Brain pericyte (primary cell): Measurements from ENCODE around the gene ARHGAP45.

Experiments
- DNase-seq: peaks from one replicate; pipeline ENCODE4 v3.0.0-alpha.2; 2012; ENCODE audit warnings: low read depth, low spot score

The ARHGAP45 gene

DNA sequence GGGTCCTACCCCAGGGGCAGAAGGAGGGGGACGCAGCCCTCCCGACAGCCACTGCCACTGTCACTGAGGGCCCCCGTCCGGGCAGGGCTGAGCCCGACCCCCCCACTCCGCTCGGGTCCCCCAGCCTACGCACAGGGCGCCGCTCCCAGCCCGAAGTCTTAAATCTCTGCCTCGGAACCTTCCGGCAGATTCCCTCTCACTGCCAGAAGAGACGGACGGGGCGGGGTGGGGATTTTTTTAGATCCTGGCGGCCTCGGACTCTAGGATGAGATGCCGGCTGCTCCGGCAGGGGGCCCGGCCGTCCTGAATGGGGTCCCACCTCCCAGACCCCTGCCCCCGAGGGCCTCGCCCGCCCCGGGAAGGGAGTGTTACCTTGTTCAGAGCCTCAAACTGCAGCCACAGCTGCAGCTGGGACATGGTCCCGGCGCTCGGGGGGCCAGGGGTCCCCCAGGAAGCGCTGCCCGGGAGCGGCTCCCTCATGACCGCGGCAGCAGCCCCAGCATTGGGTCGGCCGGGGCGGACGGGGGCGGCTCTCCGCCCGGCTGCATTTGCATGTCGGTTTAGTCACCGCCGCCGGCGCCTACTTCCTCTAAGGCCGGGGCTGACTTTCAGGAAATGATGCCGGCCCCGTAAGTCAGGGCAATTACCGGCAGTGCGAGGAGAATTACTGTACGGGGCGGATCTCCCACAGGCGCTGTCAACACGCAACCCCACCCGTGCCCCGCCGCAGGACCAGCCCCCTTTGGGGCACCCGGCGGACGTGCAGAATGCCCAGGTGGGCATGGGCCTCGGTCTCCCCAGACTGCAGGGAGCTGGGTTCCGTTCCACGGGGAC is 65.0 kb downstream of the ARHGAP45 start:
- DNase-seq = no peak

DNA sequence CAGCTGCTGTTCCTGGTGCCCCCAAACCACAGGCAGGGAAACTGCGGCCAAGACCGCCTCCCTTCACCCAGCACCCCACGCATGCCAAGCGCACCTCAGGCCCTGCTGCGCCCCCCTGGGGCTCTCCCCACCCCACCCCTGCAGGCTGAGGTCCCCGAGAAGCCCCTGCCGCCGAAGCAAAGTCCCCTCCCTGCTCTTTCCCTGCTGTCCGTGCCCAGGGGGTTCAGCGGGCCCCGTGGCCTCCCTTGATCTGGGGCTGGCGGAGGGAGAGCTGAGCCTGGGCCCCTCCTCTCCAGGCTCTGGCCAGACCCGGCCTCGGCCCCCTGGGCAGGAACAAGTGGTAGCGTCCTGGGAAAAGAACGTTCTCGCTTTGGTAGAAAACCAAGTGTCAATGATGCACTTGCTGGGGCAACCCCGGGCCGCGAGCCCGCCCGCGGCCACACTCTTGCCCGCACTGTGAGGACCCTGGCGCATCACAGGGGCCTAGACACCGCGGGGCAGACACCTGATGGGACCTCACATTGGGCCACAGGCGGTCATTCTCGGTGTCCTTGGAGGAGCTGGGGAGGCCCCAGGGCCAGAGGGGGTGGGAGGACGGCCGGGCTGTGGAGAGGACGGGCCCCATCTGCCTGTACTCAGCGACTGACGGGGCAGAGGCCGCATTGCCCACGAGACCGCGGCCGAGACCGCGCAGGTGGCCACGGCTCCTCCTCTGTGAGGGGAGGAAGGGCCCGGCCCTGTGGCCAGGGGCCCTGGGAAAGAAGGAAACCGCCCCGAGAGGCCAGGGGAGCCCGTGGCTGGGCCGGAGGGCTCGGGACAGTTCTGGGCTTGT is 65.8 kb downstream of the ARHGAP45 start:
- no peak for DNase-seq

DNA sequence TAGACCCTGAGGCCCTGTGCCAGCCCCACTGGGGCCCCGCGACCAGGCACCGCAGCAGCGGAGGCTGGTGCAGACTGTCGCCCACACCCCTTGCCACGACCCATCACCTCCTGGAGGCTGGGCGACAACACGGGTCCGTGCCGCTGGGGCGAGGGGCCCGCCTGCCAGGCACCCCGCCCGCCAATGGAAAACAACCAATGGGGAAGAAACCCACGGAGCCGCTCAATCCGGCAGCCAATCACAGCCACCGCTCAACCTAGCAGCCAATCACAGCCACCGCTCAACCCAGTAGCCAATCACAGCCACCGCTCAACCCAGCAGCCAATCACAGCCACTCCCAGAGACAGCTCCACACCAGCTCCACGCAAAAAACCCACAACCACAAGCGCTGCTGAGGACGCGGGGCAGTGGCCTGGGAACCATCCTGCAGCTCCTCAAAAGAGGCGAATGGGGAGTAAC is 66.5 kb downstream of the ARHGAP45 start:
- DNase-seq = no peak

DNA sequence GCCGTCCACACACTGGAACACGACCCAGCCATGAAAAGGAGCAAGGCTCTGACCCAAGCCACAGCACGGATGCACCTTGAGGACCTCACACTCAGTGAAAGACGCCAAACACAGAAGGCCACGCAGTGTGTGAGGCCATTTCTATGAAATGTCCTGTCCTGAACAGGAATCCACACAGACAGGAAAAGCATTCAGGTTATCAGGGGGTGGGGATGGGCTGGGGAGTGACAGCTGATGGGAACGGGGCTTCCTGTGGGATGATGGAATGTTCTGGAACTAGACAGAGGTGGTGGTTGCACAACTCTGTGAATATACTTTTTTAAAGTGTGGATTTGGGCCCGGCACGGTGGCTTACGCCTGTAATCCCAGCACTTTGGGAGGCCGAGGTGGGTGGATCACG is 67.5 kb downstream of the ARHGAP45 start:
- no peak for DNase-seq

DNA sequence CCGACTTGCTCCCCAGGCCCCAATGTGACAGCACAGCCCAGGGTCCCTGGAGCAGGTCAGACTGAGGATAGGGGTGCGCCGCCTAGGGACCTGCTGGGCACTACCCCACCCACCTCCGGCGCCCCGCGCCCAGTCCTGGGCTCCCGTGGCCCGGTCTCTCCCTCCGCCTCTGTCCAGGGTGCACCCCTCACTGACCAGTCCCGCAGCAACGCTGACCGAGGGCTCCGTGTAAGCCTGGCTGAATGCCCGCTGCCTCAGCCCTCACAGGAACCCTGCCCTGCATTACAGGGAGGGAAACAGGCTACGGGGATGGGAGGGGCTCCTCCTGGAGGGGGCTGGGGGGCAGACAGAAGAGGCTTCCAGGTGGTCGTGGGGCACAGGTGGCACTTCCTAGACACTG is 68.5 kb downstream of the ARHGAP45 start:
- DNase-seq = no peak

DNA sequence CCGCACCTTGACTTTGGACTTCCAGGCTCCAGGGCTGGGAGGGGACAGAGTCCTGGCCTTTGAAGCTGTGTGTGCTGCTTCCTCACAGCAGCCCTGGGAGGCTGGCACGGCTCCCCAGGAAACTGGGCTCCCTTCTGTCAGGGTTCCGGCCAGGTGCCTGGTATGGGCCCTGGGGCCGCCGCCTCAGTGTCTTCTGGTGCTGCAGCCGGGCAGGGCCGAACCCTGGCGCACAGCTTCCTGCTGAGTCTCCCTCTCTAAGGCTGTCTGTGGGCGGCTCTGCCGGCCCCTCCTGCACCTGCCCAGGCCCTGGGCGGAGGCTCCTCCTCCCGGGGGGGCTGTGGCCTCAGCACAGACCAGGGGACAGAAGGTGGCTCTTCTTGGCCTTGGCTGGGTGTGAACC is 69.2 kb downstream of the ARHGAP45 start:
- no peak for DNase-seq
